ENCODE data around the gene KDM5A.
"Not testable (repeated sequence)": the region's sequence is repeated elsewhere in the genome, so short reads cannot be mapped to it uniquely, and the experiment has no call there.

Gene KDM5A

GRCh38 chr12:359091-359490, 30.0 kb downstream of the KDM5A start:
- no peak for DNase-seq (ENCODE audit: low read depth)
- TF ChIP-seq CTCF (conservative IDR thresholded peaks at IDR 0.05; ENCODE audit: control insufficient read depth, insufficient read depth, low read depth, low read length) = no peak

GRCh38 chr12:356276-356988, 32.7 kb downstream of the KDM5A start:
- DNase-seq (ENCODE audit: low read depth) = peak; percentile 47
- no peak for TF ChIP-seq CTCF (conservative IDR thresholded peaks at IDR 0.05; ENCODE audit: control insufficient read depth, insufficient read depth, low read depth, low read length)
- H3K4me3 ChIP-seq (ENCODE audit: control insufficient read depth, low read depth, low read length) = no peak overlapping the region

More at GRCh38 chr12:359091-359490, 30.0 kb downstream of the KDM5A start:
- no peak overlapping the region for H3K4me3 ChIP-seq (ENCODE audit: control insufficient read depth, low read depth, low read length)

GRCh38 chr12:351197-351596, 37.9 kb downstream of the KDM5A start:
- H3K4me3 ChIP-seq (ENCODE audit: control insufficient read depth, low read depth, low read length); DNase-seq (ENCODE audit: low read depth): not testable (repeated sequence)

GRCh38 chr12:349625-350024, 39.5 kb downstream of the KDM5A start:
- DNase-seq (ENCODE audit: low read depth); H3K4me3 ChIP-seq (ENCODE audit: control insufficient read depth, low read depth, low read length): not testable (repeated sequence)

GRCh38 chr12:343036-343435, 46.1 kb downstream of the KDM5A start:
- DNase-seq (ENCODE audit: low read depth); H3K4me3 ChIP-seq (ENCODE audit: control insufficient read depth, low read depth, low read length): not testable (repeated sequence)

GRCh38 chr12:337039-337438, 52.1 kb downstream of the KDM5A start:
- H3K4me3 ChIP-seq (ENCODE audit: control insufficient read depth, low read depth, low read length) = no peak overlapping the region
- DNase-seq (ENCODE audit: low read depth) = no peak
- no peak for TF ChIP-seq CTCF (conservative IDR thresholded peaks at IDR 0.05; ENCODE audit: control insufficient read depth, insufficient read depth, low read depth, low read length)

GRCh38 chr12:334125-334524, 55.0 kb downstream of the KDM5A start:
- DNase-seq (ENCODE audit: low read depth) = no peak
- TF ChIP-seq CTCF (conservative IDR thresholded peaks at IDR 0.05; ENCODE audit: control insufficient read depth, insufficient read depth, low read depth, low read length) = no peak

GRCh38 chr12:332581-333205, 56.4 kb downstream of the KDM5A start:
- DNase-seq (ENCODE audit: low read depth) = peak; percentile 22
- no peak overlapping the region for H3K4me3 ChIP-seq (ENCODE audit: control insufficient read depth, low read depth, low read length)
- no peak for TF ChIP-seq CTCF (conservative IDR thresholded peaks at IDR 0.05; ENCODE audit: control insufficient read depth, insufficient read depth, low read depth, low read length)

More at GRCh38 chr12:334125-334524, 55.0 kb downstream of the KDM5A start:
- H3K4me3 ChIP-seq (ENCODE audit: control insufficient read depth, low read depth, low read length) = no peak overlapping the region
